ENCODE measurements around the gene RPRD1B. TPM values are rescaled to one million over a fixed set of nuclear protein-coding genes. Genes with fewer than 3 reads are reported as not detected.

The RPRD1B gene
- total and polyA plus RNA-seq, 2 of the 13 experiments (the other 11 are each of a cell fraction or from before 2014, with no cell fraction given): 31.1 to 41.5 TPM

DNA sequence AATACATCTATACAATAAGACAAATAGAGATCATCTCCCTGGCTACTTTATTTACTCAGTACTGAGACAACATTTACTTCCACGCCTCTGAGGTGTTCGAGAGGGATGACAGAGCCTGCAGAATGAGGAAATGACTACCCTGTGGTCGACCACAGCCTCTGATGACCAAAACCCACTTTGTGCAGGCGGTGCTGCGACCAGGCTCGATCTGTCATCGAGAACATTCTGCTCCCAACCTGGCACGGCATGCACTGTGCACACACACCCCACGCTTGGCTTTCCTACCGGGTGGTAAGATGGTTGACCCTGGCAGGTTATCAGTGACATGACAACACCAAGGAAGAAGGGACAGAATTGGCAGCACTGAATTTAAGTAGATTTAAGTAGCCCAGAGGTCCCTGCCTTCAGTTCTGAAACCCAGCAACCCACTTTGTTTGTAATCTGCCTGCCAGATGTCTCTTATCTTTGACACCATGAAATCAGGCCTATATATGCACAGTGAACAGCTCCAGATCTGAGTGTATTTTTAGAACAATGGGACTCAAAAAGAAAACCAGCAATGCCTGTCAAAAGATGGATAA, 42.9 kb upstream of the RPRD1B start (continued):
- TF ChIP-seq ZNF619 (CRISPR knock-in tag; IDR thresholded peaks at IDR 0.05): no peak
- TF ChIP-seq, protein P1, sequence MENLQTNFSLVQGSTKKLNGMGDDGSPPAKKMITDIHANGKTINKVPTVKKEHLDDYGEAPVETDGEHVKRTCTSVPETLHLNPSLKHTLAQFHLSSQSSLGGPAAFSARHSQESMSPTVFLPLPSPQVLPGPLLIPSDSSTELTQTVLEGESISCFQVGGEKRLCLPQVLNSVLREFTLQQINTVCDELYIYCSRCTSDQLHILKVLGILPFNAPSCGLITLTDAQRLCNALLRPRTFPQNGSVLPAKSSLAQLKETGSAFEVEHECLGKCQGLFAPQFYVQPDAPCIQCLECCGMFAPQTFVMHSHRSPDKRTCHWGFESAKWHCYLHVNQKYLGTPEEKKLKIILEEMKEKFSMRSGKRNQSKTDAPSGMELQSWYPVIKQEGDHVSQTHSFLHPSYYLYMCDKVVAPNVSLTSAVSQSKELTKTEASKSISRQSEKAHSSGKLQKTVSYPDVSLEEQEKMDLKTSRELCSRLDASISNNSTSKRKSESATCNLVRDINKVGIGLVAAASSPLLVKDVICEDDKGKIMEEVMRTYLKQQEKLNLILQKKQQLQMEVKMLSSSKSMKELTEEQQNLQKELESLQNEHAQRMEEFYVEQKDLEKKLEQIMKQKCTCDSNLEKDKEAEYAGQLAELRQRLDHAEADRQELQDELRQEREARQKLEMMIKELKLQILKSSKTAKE (CRISPR knock-in tag; IDR thresholded peaks at IDR 0.05; ENCODE audit: borderline replicate concordance): peak; percentile 30; the same call in 1 of the 2 replicates
- TF ChIP-seq CBX1 (IDR thresholded peaks at IDR 0.05; ENCODE audit: low read depth): no peak
- TF ChIP-seq, protein P2, sequence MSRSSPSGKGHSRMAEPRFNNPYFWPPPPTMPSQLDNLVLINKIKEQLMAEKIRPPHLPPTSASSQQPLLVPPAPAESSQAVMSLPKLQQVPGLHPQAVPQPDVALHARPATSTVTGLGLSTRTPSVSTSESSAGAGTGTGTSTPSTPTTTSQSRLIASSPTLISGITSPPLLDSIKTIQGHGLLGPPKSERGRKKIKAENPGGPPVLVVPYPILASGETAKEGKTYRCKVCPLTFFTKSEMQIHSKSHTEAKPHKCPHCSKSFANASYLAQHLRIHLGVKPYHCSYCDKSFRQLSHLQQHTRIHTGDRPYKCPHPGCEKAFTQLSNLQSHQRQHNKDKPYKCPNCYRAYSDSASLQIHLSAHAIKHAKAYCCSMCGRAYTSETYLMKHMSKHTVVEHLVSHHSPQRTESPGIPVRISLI (CRISPR knock-in tag; IDR thresholded peaks at IDR 0.05; ENCODE audit: borderline replicate concordance): no peak
- TF ChIP-seq ZNF615 (CRISPR knock-in tag; IDR thresholded peaks at IDR 0.05; ENCODE audit: borderline replicate concordance): no peak
- TF ChIP-seq ATF1 (CRISPR knock-in tag; IDR thresholded peaks at IDR 0.05): no peak
- TF ChIP-seq ZNF207 (IDR thresholded peaks at IDR 0.05; ENCODE audit: borderline replicate concordance): no peak
- TF ChIP-seq FOXK1 (CRISPR knock-in tag; IDR thresholded peaks at IDR 0.05; ENCODE audit: borderline replicate concordance, low read depth): no peak
- TF ChIP-seq ZNF747 (CRISPR knock-in tag; IDR thresholded peaks at IDR 0.05; ENCODE audit: borderline replicate concordance): no peak
- TF ChIP-seq, protein P3, sequence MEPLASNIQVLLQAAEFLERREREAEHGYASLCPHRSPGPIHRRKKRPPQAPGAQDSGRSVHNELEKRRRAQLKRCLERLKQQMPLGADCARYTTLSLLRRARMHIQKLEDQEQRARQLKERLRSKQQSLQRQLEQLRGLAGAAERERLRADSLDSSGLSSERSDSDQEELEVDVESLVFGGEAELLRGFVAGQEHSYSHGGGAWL (CRISPR knock-in tag; IDR thresholded peaks at IDR 0.05): no peak
- TF ChIP-seq ZNF430 (CRISPR knock-in tag; IDR thresholded peaks at IDR 0.05): no peak
- TF ChIP-seq TGIF2 (CRISPR knock-in tag; IDR thresholded peaks at IDR 0.05): no peak
- no peak for TF ChIP-seq EHMT2 (IDR thresholded peaks at IDR 0.05; ENCODE audit: borderline replicate concordance, low read depth, low read length)
- no peak for TF ChIP-seq ERF (CRISPR knock-in tag; IDR thresholded peaks at IDR 0.05)
- TF ChIP-seq FOXM1 (CRISPR knock-in tag; IDR thresholded peaks at IDR 0.05): no peak
- TF ChIP-seq CHD4 (IDR thresholded peaks at IDR 0.05; ENCODE audit: borderline replicate concordance, low read length): no peak
- TF ChIP-seq ZKSCAN1 (IDR thresholded peaks at IDR 0.05; ENCODE audit: low read length): no peak
- 0 out of 2 replicates have a peak, but pooled peaks have one; percentile 23 for TF ChIP-seq FOSL2 (CRISPR knock-in tag; IDR thresholded peaks at IDR 0.05)
- TF ChIP-seq ZNF143 (CRISPR knock-in tag; IDR thresholded peaks at IDR 0.05): no peak
- peak; percentile 31; the same call in 1 of the 2 replicates for TF ChIP-seq ELF3 (CRISPR knock-in tag; IDR thresholded peaks at IDR 0.05)
- TF ChIP-seq HNRNPL (IDR thresholded peaks at IDR 0.05; ENCODE audit: low read depth, low read length): no peak
- TF ChIP-seq, protein P4, sequence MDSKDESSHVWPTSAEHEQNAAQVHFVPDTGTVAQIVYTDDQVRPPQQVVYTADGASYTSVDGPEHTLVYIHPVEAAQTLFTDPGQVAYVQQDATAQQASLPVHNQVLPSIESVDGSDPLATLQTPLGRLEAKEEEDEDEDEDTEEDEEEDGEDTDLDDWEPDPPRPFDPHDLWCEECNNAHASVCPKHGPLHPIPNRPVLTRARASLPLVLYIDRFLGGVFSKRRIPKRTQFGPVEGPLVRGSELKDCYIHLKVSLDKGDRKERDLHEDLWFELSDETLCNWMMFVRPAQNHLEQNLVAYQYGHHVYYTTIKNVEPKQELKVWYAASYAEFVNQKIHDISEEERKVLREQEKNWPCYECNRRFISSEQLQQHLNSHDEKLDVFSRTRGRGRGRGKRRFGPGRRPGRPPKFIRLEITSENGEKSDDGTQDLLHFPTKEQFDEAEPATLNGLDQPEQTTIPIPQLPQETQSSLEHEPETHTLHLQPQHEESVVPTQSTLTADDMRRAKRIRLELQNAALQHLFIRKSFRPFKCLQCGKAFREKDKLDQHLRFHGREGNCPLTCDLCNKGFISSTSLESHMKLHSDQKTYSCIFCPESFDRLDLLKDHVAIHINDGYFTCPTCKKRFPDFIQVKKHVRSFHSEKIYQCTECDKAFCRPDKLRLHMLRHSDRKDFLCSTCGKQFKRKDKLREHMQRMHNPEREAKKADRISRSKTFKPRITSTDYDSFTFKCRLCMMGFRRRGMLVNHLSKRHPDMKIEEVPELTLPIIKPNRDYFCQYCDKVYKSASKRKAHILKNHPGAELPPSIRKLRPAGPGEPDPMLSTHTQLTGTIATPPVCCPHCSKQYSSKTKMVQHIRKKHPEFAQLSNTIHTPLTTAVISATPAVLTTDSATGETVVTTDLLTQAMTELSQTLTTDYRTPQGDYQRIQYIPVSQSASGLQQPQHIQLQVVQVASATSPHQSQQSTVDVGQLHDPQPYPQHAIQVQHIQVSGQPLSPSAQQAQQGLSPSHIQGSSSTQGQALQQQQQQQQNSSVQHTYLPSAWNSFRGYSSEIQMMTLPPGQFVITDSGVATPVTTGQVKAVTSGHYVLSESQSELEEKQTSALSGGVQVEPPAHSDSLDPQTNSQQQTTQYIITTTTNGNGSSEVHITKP (CRISPR knock-in tag; IDR thresholded peaks at IDR 0.05; ENCODE audit: low read depth): no peak
- TF ChIP-seq REL (CRISPR knock-in tag; conservative IDR thresholded peaks at IDR 0.05): no peak
- TF ChIP-seq, protein P5, sequence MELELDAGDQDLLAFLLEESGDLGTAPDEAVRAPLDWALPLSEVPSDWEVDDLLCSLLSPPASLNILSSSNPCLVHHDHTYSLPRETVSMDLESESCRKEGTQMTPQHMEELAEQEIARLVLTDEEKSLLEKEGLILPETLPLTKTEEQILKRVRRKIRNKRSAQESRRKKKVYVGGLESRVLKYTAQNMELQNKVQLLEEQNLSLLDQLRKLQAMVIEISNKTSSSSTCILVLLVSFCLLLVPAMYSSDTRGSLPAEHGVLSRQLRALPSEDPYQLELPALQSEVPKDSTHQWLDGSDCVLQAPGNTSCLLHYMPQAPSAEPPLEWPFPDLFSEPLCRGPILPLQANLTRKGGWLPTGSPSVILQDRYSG (CRISPR knock-in tag; IDR thresholded peaks at IDR 0.05): no peak
